Neural cell (in vitro differentiated cells): ENCODE results near the gene TUBA1B. TPM values are rescaled to one million over a fixed set of nuclear protein-coding genes. Genes with fewer than 3 reads are reported as not detected.

Experiments used
- H2AFZ ChIP-seq: fragments of 200-600, 300-800 bp; sonication (generic), shearing (Covaris generic); 2 replicates; pipeline ENCODE4 v1.6.0; 2014; ENCODE audit warnings: low read depth, mild to moderate bottlenecking, antibody characterized with exemption, low read length, moderate library complexity
- H3F3A ChIP-seq: fragments of 200-600 bp; shearing (Covaris generic); 2 replicates; pipeline ENCODE4 v1.6.1; 2016; ENCODE audit warnings: mild to moderate bottlenecking, moderate library complexity, mixed read lengths, antibody characterized with exemption, low read length; ENCODE audit not compliant: insufficient read depth, poor library complexity, severe bottlenecking
- H3K27ac ChIP-seq: fragments of 200-600, 300-800 bp; sonication (generic), shearing (Covaris generic); 2 replicates; pipeline ENCODE4 v1.5.1; 2014; ENCODE audit warnings: mild to moderate bottlenecking, low read length, moderate library complexity
- H3K27me3 ChIP-seq: fragments of 300-800, 200-600 bp; sonication (generic), shearing (Covaris generic); 2 replicates; pipeline ENCODE4 v1.6.0; 2014; ENCODE audit warnings: mild to moderate bottlenecking, low read depth, low read length, moderate library complexity; ENCODE audit not compliant: insufficient read depth
- H3K36me3 ChIP-seq: fragments of 300-800, 200-600 bp; sonication (generic), shearing (Covaris generic); 2 replicates; pipeline ENCODE4 v1.5.1; 2014; ENCODE audit warnings: mild to moderate bottlenecking, antibody characterized with exemption, low read length, moderate library complexity; ENCODE audit not compliant: insufficient read depth
- H3K4me2 ChIP-seq: fragments of 300-800, 200-600 bp; sonication (generic), shearing (Covaris generic); 2 replicates; pipeline ENCODE4 v1.6.0; 2014; ENCODE audit warnings: mild to moderate bottlenecking, low read length
- H3K4me3 ChIP-seq: fragments of 300-800, 200-600 bp; sonication (generic), shearing (Covaris generic); 2 replicates; pipeline ENCODE4 v1.5.1; 2014; ENCODE audit warnings: mild to moderate bottlenecking, low read length, moderate library complexity
- H3K79me2 ChIP-seq: fragments of 200-600 bp; shearing (Covaris generic); replicated peaks from 2 replicates; pipeline ENCODE4 v1.6.0; 2014; ENCODE audit warnings: mild to moderate bottlenecking, low read length, moderate library complexity; ENCODE audit not compliant: insufficient read depth
- H3K9ac ChIP-seq: fragments of 300-800, 200-600 bp; sonication (generic), shearing (Covaris generic); 2 replicates; pipeline ENCODE4 v1.6.1; 2016; ENCODE audit warnings: mild to moderate bottlenecking, low read length, mixed read lengths
- H3K9me2 ChIP-seq: fragments of 200-600 bp; shearing (Covaris generic); 2 replicates; pipeline ENCODE4 v1.6.1; 2016; ENCODE audit warnings: mild to moderate bottlenecking, low read length, mixed read lengths; ENCODE audit not compliant: insufficient read depth
- H3K9me3 ChIP-seq: fragments of 200-600, 300-800 bp; sonication (generic), shearing (Covaris generic); 2 replicates; pipeline ENCODE4 v1.6.1; 2016; ENCODE audit warnings: mild to moderate bottlenecking, mixed run types, low read length, moderate library complexity, mixed read lengths
- H4K20me1 ChIP-seq: fragments of 200-600 bp; shearing (Covaris generic); 2 replicates; pipeline ENCODE4 v1.6.1; 2016; ENCODE audit warnings: mild to moderate bottlenecking, mixed run types; ENCODE audit not compliant: insufficient read depth
- EP300 ChIP-seq: fragments of 450-650 bp; conservative IDR thresholded peaks from 2 replicates; pipeline ENCODE4 v1.6.1; 2014; ENCODE audit warnings: antibody characterized with exemption, mild to moderate bottlenecking, moderate library complexity; ENCODE audit not compliant: poor library complexity, severe bottlenecking
- EZH2 ChIP-seq: fragments of 200-600, 300-800 bp; shearing (Covaris generic), sonication (generic); IDR thresholded peaks from 2 replicates; pipeline ENCODE4 v1.6.1; 2014; ENCODE audit warnings: antibody characterized with exemption, low read length, borderline replicate concordance, mild to moderate bottlenecking; ENCODE audit not compliant: insufficient read depth, poor library complexity, severe bottlenecking
- MXI1 ChIP-seq: fragments of 450-650 bp; conservative IDR thresholded peaks from 2 replicates; pipeline ENCODE4 v1.6.1; 2014; ENCODE audit warnings: antibody characterized with exemption, mild to moderate bottlenecking; ENCODE audit not compliant: poor library complexity, severe bottlenecking
- POLR2AphosphoS5 ChIP-seq: IDR thresholded peaks from 2 replicates; pipeline ENCODE4 v1.6.1; 2012
- RAD21 ChIP-seq: fragments of 450-650 bp; conservative IDR thresholded peaks from 2 replicates; pipeline ENCODE4 v1.6.1; 2014; ENCODE audit warnings: antibody characterized with exemption, mild to moderate bottlenecking, moderate library complexity
- SMC3 ChIP-seq: fragments of 450-650 bp; conservative IDR thresholded peaks from 2 replicates; pipeline ENCODE4 v1.6.1; 2014; ENCODE audit warnings: antibody characterized with exemption, mild to moderate bottlenecking, moderate library complexity; ENCODE audit not compliant: poor library complexity
- TAF1 ChIP-seq: IDR thresholded peaks from 2 replicates; pipeline ENCODE4 v1.6.1; 2012; ENCODE audit warnings: low read depth
- polyA plus RNA-seq: library from polyadenylated mRNA; depleted of rRNA; stranded (reverse); fragments of >200 nt; gene quantifications from 2 replicates; pipeline ENCODE4 v1.2.3, GENCODE V29; 2014
- TF ChIP-seq, protein P1 (sequence below): fragments of 450-650 bp; IDR thresholded peaks from 2 replicates; pipeline ENCODE4 v1.5.1; 2014; ENCODE audit warnings: antibody characterized with exemption, mild to moderate bottlenecking, moderate library complexity; ENCODE audit not compliant: poor library complexity, severe bottlenecking
- TF ChIP-seq, protein P2 (sequence below): IDR thresholded peaks from 2 replicates; pipeline ENCODE4 v1.6.1; 2012; ENCODE audit warnings: borderline replicate concordance

Gene TUBA1B
- polyA plus RNA-seq, 1 donor from 2014 or later = 573 TPM

- H3K4me3 ChIP-seq = no peak overlapping the region
- no peaks in the 10 kb centered on the region for H4K20me1 ChIP-seq
- H3K27ac ChIP-seq = no peak overlapping the region
- no peak overlapping the region for H3K9ac ChIP-seq
- no peak for TF ChIP-seq POLR2AphosphoS5
- no peaks in the 10 kb centered on the region for H3K79me2 ChIP-seq
- no peaks in the 10 kb centered on the region for H3F3A ChIP-seq
- H3K27me3 ChIP-seq = no peaks in the 10 kb centered on the region
- H3K36me3 ChIP-seq = no peaks in the 10 kb centered on the region
- no peaks in the 10 kb centered on the region for H3K9me2 ChIP-seq
- no peak overlapping the region for H3K4me2 ChIP-seq
- no peaks in the 10 kb centered on the region for H3K9me3 ChIP-seq
- H2AFZ ChIP-seq = no peak overlapping the region
These were observed 7.8 kb upstream of the TUBA1B start for GRCh38 chr12:49138999-49139398.

DNA sequence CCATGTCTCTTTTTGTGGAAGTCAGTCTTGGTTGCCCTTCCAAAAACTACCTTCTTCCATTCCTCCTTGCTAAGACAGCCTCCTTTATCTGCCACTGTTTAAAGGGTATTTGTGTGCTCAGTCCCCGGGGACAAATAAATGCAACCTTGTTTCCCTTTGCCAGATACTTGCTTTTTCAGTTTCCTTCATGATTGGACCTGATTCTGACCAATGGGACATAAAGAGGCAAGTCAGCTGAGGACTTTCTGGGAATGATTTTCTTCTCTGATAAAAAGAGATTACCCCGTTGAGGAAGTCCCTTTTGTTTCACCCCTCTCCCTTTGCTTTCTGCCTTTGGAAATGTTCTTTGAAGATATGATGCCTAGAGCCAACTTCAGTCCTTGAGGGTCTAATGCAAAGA lies 7.4 kb upstream of the TUBA1B start:
- Histone ChIP-seq H3K9ac (no peak overlapping the region), H3K36me3 (no peaks in the 10 kb centered on the region), H3K9me2 (no peaks in the 10 kb centered on the region), H3K27ac (no peak overlapping the region), H3K9me3 (no peaks in the 10 kb centered on the region), H3K4me3 (no peak overlapping the region), H3F3A (no peaks in the 10 kb centered on the region), H4K20me1 (no peaks in the 10 kb centered on the region), H2AFZ (no peak overlapping the region), H3K79me2 (no peaks in the 10 kb centered on the region), H3K4me2 (no peak overlapping the region), H3K27me3 (no peaks in the 10 kb centered on the region)
- TF ChIP-seq TAF1 (no peak), EZH2 (no peak), EP300 (no peak), SMC3 (no peak), MXI1 (no peak), RAD21 (no peak), POLR2AphosphoS5 (no peak)
- TF ChIP-seq, protein P1, sequence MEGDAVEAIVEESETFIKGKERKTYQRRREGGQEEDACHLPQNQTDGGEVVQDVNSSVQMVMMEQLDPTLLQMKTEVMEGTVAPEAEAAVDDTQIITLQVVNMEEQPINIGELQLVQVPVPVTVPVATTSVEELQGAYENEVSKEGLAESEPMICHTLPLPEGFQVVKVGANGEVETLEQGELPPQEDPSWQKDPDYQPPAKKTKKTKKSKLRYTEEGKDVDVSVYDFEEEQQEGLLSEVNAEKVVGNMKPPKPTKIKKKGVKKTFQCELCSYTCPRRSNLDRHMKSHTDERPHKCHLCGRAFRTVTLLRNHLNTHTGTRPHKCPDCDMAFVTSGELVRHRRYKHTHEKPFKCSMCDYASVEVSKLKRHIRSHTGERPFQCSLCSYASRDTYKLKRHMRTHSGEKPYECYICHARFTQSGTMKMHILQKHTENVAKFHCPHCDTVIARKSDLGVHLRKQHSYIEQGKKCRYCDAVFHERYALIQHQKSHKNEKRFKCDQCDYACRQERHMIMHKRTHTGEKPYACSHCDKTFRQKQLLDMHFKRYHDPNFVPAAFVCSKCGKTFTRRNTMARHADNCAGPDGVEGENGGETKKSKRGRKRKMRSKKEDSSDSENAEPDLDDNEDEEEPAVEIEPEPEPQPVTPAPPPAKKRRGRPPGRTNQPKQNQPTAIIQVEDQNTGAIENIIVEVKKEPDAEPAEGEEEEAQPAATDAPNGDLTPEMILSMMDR = no peak
- TF ChIP-seq, protein P2, sequence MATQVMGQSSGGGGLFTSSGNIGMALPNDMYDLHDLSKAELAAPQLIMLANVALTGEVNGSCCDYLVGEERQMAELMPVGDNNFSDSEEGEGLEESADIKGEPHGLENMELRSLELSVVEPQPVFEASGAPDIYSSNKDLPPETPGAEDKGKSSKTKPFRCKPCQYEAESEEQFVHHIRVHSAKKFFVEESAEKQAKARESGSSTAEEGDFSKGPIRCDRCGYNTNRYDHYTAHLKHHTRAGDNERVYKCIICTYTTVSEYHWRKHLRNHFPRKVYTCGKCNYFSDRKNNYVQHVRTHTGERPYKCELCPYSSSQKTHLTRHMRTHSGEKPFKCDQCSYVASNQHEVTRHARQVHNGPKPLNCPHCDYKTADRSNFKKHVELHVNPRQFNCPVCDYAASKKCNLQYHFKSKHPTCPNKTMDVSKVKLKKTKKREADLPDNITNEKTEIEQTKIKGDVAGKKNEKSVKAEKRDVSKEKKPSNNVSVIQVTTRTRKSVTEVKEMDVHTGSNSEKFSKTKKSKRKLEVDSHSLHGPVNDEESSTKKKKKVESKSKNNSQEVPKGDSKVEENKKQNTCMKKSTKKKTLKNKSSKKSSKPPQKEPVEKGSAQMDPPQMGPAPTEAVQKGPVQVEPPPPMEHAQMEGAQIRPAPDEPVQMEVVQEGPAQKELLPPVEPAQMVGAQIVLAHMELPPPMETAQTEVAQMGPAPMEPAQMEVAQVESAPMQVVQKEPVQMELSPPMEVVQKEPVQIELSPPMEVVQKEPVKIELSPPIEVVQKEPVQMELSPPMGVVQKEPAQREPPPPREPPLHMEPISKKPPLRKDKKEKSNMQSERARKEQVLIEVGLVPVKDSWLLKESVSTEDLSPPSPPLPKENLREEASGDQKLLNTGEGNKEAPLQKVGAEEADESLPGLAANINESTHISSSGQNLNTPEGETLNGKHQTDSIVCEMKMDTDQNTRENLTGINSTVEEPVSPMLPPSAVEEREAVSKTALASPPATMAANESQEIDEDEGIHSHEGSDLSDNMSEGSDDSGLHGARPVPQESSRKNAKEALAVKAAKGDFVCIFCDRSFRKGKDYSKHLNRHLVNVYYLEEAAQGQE = no peak

DNA sequence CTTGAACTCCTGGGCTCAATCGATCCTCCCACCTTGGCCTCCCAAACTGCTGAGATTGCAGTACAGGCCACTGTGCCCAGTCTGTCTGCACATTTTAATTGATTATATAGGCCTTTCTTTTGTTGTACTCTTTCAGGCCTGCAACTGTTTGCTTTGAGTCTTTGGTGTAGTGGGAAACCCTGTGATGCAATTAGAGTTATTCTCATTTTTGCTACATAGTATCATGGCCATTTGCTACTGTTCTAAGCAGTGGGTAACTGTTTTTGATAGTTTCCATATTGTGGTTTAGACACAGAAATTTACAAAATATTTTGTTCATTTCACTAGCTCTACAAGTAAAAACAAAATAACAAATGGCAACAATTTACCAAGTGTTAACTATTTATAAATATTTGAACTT lies 6.3 kb upstream of the TUBA1B start:
- Histone ChIP-seq H3K4me2 (no peak overlapping the region), H3K9me2 (no peaks in the 10 kb centered on the region), H3K79me2 (peaks cover 8% of the 10 kb centered on the region), H3K9ac (no peak overlapping the region), H3K9me3 (no peaks in the 10 kb centered on the region), H3K27ac (no peak overlapping the region), H3K27me3 (no peaks in the 10 kb centered on the region), H4K20me1 (no peaks in the 10 kb centered on the region), H3K4me3 (no peak overlapping the region), H3K36me3 (no peaks in the 10 kb centered on the region), H3F3A (no peaks in the 10 kb centered on the region), H2AFZ (no peak overlapping the region)
- no peak for TF ChIP-seq SMC3
- TF ChIP-seq, protein P1 = no peak
- TF ChIP-seq TAF1 = no peak
- TF ChIP-seq MXI1 = no peak
- no peak for TF ChIP-seq RAD21
- TF ChIP-seq, protein P2 = no peak
- TF ChIP-seq POLR2AphosphoS5 = no peak
- no peak for TF ChIP-seq EZH2
- no peak for TF ChIP-seq EP300
